Ascending aorta (tissue), 2 donors: ENCODE results near the gene CELF4. TPM values are rescaled to one million over a fixed set of nuclear protein-coding genes. Genes with fewer than 3 reads are reported as not detected.

Source experiments
- DNase-seq, 2 donors: peaks; one replicate each; pipeline ENCODE4 v3.0.0-alpha.2; 2019; ENCODE audit warnings: low spot score in 2 of 2
- H3K27ac ChIP-seq, 2 donors: fragments of 200-600 bp; sonication (generic); one replicate each; pipeline ENCODE4 v1.5.1; 2016 to 2017; ENCODE audit warnings: mild to moderate bottlenecking in 1 of 2
- H3K27me3 ChIP-seq: fragments of 200-600 bp; sonication (generic); one replicate; pipeline ENCODE4 v1.5.1; 2017
- H3K36me3 ChIP-seq, 2 donors: fragments of 200-600 bp; sonication (generic); one replicate each; pipeline ENCODE4 v1.5.1; 2016
- H3K4me1 ChIP-seq, 2 donors: fragments of 200-600 bp; sonication (generic); one replicate each; pipeline ENCODE4 v1.5.1; 2016 to 2017; ENCODE audit warnings: mild to moderate bottlenecking in 1 of 2
- H3K4me3 ChIP-seq, 2 donors: fragments of 200-600 bp; sonication (generic); one replicate each; pipeline ENCODE4 v1.5.1; 2016 to 2017; ENCODE audit warnings: mild to moderate bottlenecking in 1 of 2
- H3K9me3 ChIP-seq, 2 donors: fragments of 200-600 bp; sonication (generic); one replicate each; pipeline ENCODE4 v1.5.1; 2016
- CTCF ChIP-seq, 3 experiments: fragments of 200-600 bp in 2 of 3; fragments of 450-650 bp in 1 of 3; sonication (generic) in 2 of 3; IDR thresholded peaks; one replicate each; pipeline ENCODE4 v1.5.1; 2016 to 2019; ENCODE audit warnings: antibody characterized with exemption in 3 of 3, mild to moderate bottlenecking in 1 of 3, moderate library complexity in 1 of 3
- intact Hi-C: fragments of 100-400 bp; cut with DNase I; formaldehyde crosslinking; loops from one replicate; pipeline ENCODE4 v1.15.1; 2023
- total RNA-seq: library from RNA; depleted of rRNA; stranded (reverse); fragments of >200 nt; gene quantifications from one replicate; pipeline ENCODE4 v1.1.0, GENCODE V29; 2016

CELF4 gene
- total RNA-seq, 1 donor from 2014 or later = not detected

- intact Hi-C loops = no loop called here
- Histone ChIP-seq H3K4me3 (no peak overlapping the region), H3K27me3 (no peaks in the 10 kb centered on the region), H3K9me3 (no peaks in the 10 kb centered on the region), H3K4me1 (no peaks in the 10 kb centered on the region), H3K27ac (no peak overlapping the region), H3K36me3 (no peaks in the 10 kb centered on the region)
- no peak for TF ChIP-seq CTCF (IDR thresholded peaks at IDR 0.05)
- no peak for DNase-seq
These were observed 182.4 kb downstream of the CELF4 start for GRCh38 chr18:37383036-37383785.

- H3K27ac ChIP-seq = no peak overlapping the region
- DNase-seq = no peak
- H3K9me3 ChIP-seq = no peaks in the 10 kb centered on the region
- no peaks in the 10 kb centered on the region for H3K4me1 ChIP-seq
- H3K36me3 ChIP-seq = no peaks in the 10 kb centered on the region
- no peak overlapping the region for H3K4me3 ChIP-seq
- H3K27me3 ChIP-seq = no peaks in the 10 kb centered on the region
- intact Hi-C loops = no loop called here
- TF ChIP-seq CTCF (IDR thresholded peaks at IDR 0.05) = no peak
These were observed 184.0 kb downstream of the CELF4 start for GRCh38 chr18:37381554-37381953.

GRCh38 chr18:37380546-37381110 is 185.0 kb downstream of the CELF4 start:
- DNase-seq = no peak
- Histone ChIP-seq H3K27me3 (no peaks in the 10 kb centered on the region), H3K36me3 (no peaks in the 10 kb centered on the region), H3K4me1 (no peaks in the 10 kb centered on the region), H3K9me3 (no peaks in the 10 kb centered on the region), H3K27ac (no peak overlapping the region), H3K4me3 (no peak overlapping the region)
- intact Hi-C loops = no loop called here
- TF ChIP-seq CTCF (IDR thresholded peaks at IDR 0.05) = no peak

- no peaks in the 10 kb centered on the region for H3K4me1 ChIP-seq
- no peaks in the 10 kb centered on the region for H3K9me3 ChIP-seq
- intact Hi-C loops = no loop called here
- TF ChIP-seq CTCF (IDR thresholded peaks at IDR 0.05) = no peak
- DNase-seq = no peak
- no peaks in the 10 kb centered on the region for H3K36me3 ChIP-seq
- no peaks in the 10 kb centered on the region for H3K27me3 ChIP-seq
- H3K27ac ChIP-seq = no peak overlapping the region
- H3K4me3 ChIP-seq = no peak overlapping the region
These were observed 187.1 kb downstream of the CELF4 start for GRCh38 chr18:37378336-37379010.

GRCh38 chr18:37375181-37375580 is 190.4 kb downstream of the CELF4 start:
- Histone ChIP-seq H3K4me3 (no peak overlapping the region), H3K9me3 (no peaks in the 10 kb centered on the region), H3K27ac (no peak overlapping the region), H3K27me3 (no peaks in the 10 kb centered on the region), H3K36me3 (no peaks in the 10 kb centered on the region), H3K4me1 (no peaks in the 10 kb centered on the region)
- TF ChIP-seq CTCF (IDR thresholded peaks at IDR 0.05) = no peak
- intact Hi-C loops = no loop called here
- DNase-seq = no peak
